Suprapubic skin (tissue), 4 donors: ENCODE data around the gene ACOD1. TPM values are rescaled to one million over a fixed set of nuclear protein-coding genes. Genes with fewer than 3 reads are reported as not detected.

Source experiments
- DNase-seq, 2 donors: peaks; one replicate each; pipeline ENCODE4 v3.0.0-alpha.2; 2019; ENCODE audit warnings: low spot score in 2 of 2
- H3K27ac ChIP-seq: fragments of 200-600 bp; sonication (generic); one replicate; pipeline ENCODE4 v1.5.1; 2019
- H3K27me3 ChIP-seq: fragments of 200-600 bp; sonication (generic); one replicate; pipeline ENCODE4 v1.5.1; 2019
- H3K36me3 ChIP-seq: fragments of 200-600 bp; sonication (generic); one replicate; pipeline ENCODE4 v1.5.1; 2019
- H3K4me1 ChIP-seq: fragments of 200-600 bp; sonication (generic); one replicate; pipeline ENCODE4 v1.5.1; 2019
- H3K4me3 ChIP-seq: fragments of 200-600 bp; sonication (generic); one replicate; pipeline ENCODE4 v1.5.1; 2019; ENCODE audit warnings: mild to moderate bottlenecking
- H3K9me3 ChIP-seq: fragments of 200-600 bp; sonication (generic); one replicate; pipeline ENCODE4 v1.5.1; 2019
- CTCF ChIP-seq, 2 donors: fragments of 200-600 bp in 1 of 2; fragments of 450-650 bp in 1 of 2; sonication (generic) in 1 of 2; IDR thresholded peaks; one replicate each; pipeline ENCODE4 v1.5.1; 2016 to 2019; ENCODE audit warnings: antibody characterized with exemption in 2 of 2, mild to moderate bottlenecking in 1 of 2, moderate library complexity in 1 of 2
- EP300 ChIP-seq: sonication (generic); formaldehyde crosslinking; IDR thresholded peaks from one replicate; pipeline ENCODE4 v1.6.1; 2017; ENCODE audit warnings: antibody characterized with exemption
- POLR2A ChIP-seq, 2 donors: fragments of 450-650 bp; IDR thresholded peaks; one replicate each; pipeline ENCODE4 v1.6.1; 2017; ENCODE audit warnings: antibody characterized with exemption in 2 of 2, mild to moderate bottlenecking in 2 of 2, moderate library complexity in 2 of 2
- POLR2AphosphoS5 ChIP-seq, 3 donors: sonication (generic); formaldehyde crosslinking; IDR thresholded peaks; one replicate each; pipeline ENCODE4 v1.6.1; 2017; ENCODE audit warnings: antibody characterized with exemption in 3 of 3
- WGBS: methylation state at CpG from one replicate; pipeline ENCODE4 v1.1.5; 2018; 5-methylcytosine and 5-hydroxymethylcytosine counted together
- total RNA-seq, 4 donors: library from RNA; depleted of rRNA; stranded (reverse); fragments of >200 nt; gene quantifications; one replicate each; pipeline ENCODE4 v1.1.0, GENCODE V29; 2016

Gene ACOD1
- total RNA-seq, 4 donors from 2014 or later = not detected

GRCh38 chr13:77000475-77000874, 52.2 kb downstream of the ACOD1 start:
- WGBS = 61% methylated on average over 1 of the region's 1 CpG
- no peak overlapping the region for H3K27ac ChIP-seq
- H3K36me3 ChIP-seq = peaks cover 24% of the 10 kb centered on the region
- no peak for DNase-seq
- peaks cover 16% of the 10 kb centered on the region for H3K4me1 ChIP-seq
- H3K9me3 ChIP-seq = no peaks in the 10 kb centered on the region
- no peaks in the 10 kb centered on the region for H3K27me3 ChIP-seq
- TF ChIP-seq POLR2AphosphoS5 (IDR thresholded peaks at IDR 0.05) (no peak), CTCF (IDR thresholded peaks at IDR 0.05) (no peak), EP300 (no peak), POLR2A (IDR thresholded peaks at IDR 0.05) (no peak)
- no peak overlapping the region for H3K4me3 ChIP-seq

GRCh38 chr13:77001540-77001939, 53.2 kb downstream of the ACOD1 start:
- TF ChIP-seq POLR2A (IDR thresholded peaks at IDR 0.05) (no peak), POLR2AphosphoS5 (IDR thresholded peaks at IDR 0.05) (no peak), EP300 (no peak), CTCF (IDR thresholded peaks at IDR 0.05) (no peak)
- no peaks in the 10 kb centered on the region for H3K27me3 ChIP-seq
- no peak overlapping the region for H3K4me3 ChIP-seq
- H3K4me1 ChIP-seq = peaks cover 16% of the 10 kb centered on the region
- no peaks in the 10 kb centered on the region for H3K9me3 ChIP-seq
- peaks cover 20% of the 10 kb centered on the region for H3K36me3 ChIP-seq
- H3K27ac ChIP-seq = no peak overlapping the region
- no peak for DNase-seq
- 56% methylated on average over 4 of the region's 4 CpGs for WGBS

GRCh38 chr13:77001963-77002587, 53.8 kb downstream of the ACOD1 start:
- H3K9me3 ChIP-seq = no peaks in the 10 kb centered on the region
- WGBS = 49% methylated on average over 4 of the region's 4 CpGs
- no peaks in the 10 kb centered on the region for H3K27me3 ChIP-seq
- no peak for TF ChIP-seq POLR2AphosphoS5 (IDR thresholded peaks at IDR 0.05)
- TF ChIP-seq POLR2A (IDR thresholded peaks at IDR 0.05) = no peak
- TF ChIP-seq EP300 = no peak
- TF ChIP-seq CTCF (IDR thresholded peaks at IDR 0.05) = no peak
- H3K36me3 ChIP-seq = peaks cover 22% of the 10 kb centered on the region
- DNase-seq = no peak
- peaks cover 19% of the 10 kb centered on the region for H3K4me1 ChIP-seq
- no peak overlapping the region for H3K4me3 ChIP-seq
- H3K27ac ChIP-seq = no peak overlapping the region

- no peak overlapping the region for H3K27ac ChIP-seq
Observed at GRCh38 chr13:77002590-77003190, 54.4 kb downstream of the ACOD1 start.

More at GRCh38 chr13:77002590-77003190, 54.4 kb downstream of the ACOD1 start:
- no peak overlapping the region for H3K4me3 ChIP-seq
- WGBS = 62% methylated on average over 7 of the region's 7 CpGs
- H3K4me1 ChIP-seq = peaks cover 19% of the 10 kb centered on the region
- H3K9me3 ChIP-seq = no peaks in the 10 kb centered on the region
- no peaks in the 10 kb centered on the region for H3K27me3 ChIP-seq
- DNase-seq = no peak
- TF ChIP-seq POLR2A (IDR thresholded peaks at IDR 0.05) (no peak), CTCF (IDR thresholded peaks at IDR 0.05) (peak; percentile 34 to 54)
- H3K36me3 ChIP-seq = peaks cover 26% of the 10 kb centered on the region

Other genes with a start within 250 kb of the ACOD1 start
- 10 to 100 TPM; 27.3 to 61.7 (median 35.3) TPM for gene KCTD12, start 62.1 kb upstream of the ACOD1 start, total RNA-seq
- 10 to 100 TPM; 15.0 to 27.7 (median 19.4) TPM for gene CLN5, start 43.6 kb downstream of the ACOD1 start, total RNA-seq
- gene FBXL3, start 78.6 kb downstream of the ACOD1 start, total RNA-seq = 10 to 100 TPM; 59.1 to 86.2 (median 69.1) TPM